NOMO-1 treated with dmso at 0.1 percent for 144 hours (cell line): Measurements from ENCODE around the gene ETF1.

Experiments
- DNase-seq: peaks from one replicate; lab custom pipeline; 2025; ENCODE audit not compliant: unreplicated experiment; lab: John Stamatoyannopoulos, UW

The ETF1 gene

DNA sequence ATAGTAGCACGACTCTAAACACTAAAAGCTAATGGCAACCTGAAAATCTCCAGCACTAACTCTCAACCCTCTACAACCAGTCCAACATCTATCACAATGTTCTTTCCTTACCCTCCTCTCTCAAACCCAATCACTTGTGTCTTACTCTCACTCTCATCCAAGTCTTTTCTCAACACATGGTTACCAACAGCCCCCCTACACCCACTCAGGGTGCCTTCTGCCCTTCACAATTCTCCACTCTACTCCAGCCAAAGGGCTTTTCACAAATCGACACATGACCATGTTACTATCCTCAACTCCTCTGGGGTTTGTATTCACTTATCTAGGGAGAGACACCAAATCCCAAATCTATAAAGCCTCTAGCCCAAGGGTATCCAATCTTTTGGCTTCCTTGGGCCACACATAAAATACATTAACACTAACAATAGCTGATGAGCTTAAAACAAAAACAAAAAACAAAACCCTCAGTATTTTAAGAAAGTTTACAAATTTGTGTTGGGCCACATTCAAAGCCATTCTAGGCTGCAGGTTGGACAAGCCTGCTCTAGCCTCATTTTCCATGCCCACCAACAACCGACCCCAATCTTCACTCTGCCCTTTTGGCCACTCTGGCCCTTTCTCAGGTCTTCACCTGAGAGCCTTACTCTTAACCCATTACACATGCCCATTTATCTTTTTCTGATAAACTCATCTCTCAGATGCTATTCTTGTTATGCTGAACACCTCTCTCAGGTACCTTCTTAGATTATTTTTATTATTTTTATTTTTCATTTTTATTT lies 20.5 kb upstream of the ETF1 start:
- DNase-seq, result no peak

DNA sequence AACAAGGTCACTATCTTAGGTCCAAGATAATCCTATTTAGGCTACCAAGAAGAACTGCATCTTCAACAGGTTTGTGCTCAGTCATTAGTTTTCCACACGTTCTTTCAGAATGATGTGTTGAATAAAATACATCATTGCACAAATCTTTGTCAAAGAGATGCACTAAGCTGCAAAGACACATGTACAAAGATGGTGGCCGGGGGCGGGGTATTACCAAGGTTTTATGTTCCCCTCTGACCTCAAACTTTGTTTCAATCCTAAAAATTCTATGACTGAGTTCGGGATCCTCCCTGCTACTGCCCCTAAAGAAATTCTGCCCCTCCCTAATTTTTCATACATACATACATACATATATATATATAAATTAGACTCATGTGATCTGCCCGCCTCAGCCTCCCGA lies 17.9 kb upstream of the ETF1 start:
- no peak for DNase-seq

DNA sequence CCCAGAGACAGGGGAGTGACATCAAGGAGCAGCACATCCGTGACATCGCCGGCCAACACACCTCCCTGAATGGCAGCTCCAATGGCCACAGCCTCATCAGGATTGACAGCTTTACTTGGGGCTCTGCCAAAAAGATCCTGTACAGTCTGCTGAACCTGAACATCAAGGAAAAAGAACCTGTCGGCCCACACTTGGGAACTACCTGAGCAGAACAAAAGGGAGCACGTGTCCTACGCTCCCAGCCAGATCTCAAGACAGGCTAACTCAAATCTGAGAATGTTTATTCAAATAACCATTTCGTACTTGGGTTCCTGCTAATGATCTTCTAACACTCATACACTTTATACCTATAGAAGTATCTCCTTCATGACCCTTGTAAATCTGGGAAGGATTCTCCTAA lies 16.9 kb upstream of the ETF1 start:
- DNase-seq, result no peak

DNA sequence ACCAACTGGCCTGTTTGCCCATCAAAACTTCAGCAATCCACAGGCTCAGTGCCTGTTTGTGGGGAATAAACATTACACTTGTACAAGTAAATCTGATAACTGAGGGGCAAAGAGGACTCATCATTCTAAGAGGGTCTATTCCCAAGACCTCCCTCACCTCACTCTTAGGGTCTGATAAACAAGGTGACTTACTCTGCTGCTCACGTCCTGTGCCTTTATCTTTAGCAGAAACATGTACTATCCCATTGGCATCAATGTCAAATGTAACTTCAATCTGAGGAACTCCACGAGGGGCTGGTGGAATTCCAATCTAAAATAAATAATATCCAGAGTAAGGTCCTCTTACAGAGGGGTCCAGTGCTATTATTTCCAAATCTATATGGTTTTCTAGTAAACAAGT lies 14.6 kb upstream of the ETF1 start:
- no peak for DNase-seq

DNA sequence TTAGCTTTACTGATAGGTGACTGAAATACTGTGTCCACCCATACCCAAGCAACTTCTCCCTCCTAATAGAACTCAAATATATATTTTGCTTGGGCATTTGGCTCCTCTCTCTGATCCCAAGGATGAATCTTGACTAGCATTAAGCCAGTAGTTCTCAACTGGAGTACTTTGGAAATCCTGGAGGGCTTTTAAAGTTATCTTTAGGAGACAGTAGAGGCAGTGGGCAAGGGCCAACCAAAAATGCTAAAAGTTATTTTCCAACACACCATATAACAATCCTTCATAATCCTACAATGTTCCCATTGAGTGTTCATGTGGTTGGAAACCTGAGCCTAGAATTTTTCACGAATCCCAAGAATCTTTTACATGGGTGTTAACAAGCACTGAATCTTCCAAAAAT lies 11.1 kb upstream of the ETF1 start:
- DNase-seq, result no peak

DNA sequence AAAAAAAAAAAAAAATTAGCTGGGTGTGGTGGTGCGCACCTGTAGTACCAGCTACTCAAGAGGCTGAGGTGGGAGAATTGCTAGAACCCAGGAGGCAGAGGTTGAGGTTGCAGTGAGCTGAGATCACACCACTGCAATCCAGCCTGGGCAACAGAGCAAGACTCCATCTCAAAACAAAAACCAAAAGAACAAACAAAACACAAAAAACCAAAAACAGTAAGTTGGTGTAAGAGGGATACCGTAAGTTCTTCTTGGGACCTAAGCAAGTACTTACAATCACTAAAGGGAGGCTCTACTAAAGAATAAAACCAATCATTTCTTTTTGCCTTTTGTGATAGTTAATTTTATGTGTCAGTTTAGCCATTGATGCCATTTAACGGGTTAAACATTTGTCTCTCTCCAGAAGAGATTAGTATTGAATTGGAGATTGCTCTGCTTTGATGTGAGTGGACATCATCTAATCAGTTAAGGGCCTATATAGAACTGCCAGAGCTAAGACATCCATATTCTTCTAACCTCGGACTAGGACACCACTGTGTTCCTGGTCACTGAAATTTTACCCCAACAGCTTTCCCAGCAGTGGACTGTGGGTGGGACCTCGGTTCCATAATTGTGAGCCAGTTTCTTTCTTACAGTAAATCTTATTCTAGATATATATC lies 10.5 kb upstream of the ETF1 start:
- DNase-seq, result no peak

DNA sequence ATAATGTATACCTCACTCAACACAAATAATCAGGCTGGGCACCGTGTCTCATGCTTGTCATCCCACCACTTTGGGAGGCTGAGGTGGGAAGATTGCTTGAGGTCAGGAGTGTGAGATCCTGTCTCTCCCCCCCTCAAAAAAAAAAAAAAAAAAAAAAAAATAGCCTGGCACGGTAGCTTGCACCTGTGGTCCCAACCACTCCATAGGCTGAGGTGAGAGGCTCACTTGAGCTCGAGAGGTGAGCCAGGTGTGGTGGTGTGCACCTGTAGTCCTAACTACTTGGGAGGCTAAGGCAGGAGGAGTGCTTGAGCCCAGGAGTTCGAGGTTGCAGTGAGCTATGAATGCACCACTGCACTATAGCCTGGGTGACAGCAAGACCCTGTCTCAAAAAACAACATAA lies 9.6 kb upstream of the ETF1 start:
- DNase-seq, result no peak

DNA sequence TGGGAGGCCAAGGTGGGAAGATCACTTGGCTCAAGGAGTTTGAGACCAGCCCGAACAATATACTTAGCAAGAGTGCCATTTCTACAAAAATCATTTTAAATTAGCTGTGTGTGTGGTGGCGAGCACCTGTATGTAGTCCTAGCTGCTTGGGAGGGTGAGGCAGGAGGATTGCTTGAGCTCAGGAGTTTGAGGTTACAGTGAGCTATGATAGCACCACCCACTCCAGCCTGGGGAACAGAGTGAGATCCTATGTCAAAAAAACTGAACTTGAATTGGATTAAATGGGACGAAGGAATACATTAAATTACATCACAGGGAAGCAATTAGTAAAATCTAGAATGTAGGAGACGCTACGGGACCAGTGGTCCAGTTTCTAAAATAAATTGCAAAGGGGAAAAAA lies 6.4 kb upstream of the ETF1 start:
- no peak for DNase-seq

DNA sequence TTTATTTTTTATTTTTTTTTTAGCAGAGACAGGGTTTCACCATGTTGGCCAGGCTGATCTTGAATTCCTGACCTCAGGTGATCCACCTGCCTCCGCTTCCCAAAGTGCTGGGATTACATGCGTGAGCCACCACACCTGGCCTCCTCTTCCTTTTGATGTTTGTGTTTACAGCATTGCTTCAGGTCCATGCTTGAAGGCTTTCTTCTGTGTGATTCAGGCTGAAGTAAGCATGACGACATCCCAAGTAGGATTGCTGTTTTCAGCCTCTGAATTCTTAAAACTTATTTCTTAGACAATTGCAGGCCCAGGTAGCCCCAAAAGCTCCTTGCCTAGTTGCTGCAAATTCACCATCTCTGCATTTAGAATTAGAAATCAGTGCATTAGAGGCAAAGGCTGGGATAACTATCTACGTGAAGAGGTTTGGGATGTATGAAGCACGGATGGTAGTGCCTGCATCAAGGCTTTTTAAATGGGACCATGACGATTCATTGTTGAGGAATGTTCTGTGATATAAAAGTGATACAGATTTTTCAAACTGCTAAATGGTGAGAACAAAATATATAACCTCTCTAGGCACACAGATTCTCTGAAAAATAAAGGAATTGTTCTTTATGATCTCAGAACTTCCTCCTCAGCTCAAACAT lies 3.0 kb upstream of the ETF1 start:
- no peak for DNase-seq

DNA sequence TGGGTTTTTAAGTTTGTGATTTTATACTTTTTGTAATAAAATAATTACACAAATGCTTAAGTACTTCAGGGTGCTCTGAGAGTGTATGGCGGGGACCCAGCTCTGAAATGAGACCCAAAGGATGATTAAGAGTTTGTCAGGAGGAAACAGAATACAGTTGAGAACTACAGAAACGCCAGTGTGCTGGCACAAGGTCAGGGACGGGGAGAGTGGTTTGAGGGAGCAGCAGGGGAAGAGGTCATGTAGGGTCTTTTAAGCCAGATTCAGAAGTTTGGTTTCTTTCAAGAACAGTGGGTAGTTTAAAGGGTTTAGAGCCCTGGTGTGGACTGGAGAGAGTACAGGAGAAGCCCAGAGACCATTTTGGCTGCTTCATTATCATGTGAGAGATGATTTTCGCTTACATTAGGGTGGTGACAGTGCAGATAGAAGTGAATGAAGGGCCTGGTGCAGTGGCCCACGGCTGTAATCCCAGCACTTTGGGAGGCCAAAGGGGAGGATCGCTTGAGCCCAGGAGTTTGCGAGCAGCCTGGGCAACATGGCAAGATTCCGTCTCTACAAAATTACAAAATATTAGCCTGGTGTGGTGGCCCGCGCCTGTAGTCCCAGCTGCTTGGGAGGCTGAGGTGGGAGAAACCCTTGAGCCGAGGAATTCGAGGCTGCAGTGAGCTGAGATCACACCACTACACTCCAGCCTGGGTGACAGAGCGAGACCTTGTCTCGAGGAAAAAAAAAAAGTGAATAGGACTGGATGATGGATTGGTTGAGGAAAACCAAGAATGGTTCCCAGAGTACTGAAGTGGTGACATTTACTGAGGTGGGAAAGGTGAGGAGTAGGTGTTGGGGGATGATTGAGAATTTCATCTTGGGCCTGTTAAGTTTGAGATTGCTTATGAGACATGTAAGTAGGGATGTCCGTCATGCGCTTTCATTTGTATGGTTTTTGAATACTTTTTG lies 1.4 kb upstream of the ETF1 start:
- DNase-seq, result no peak

DNA sequence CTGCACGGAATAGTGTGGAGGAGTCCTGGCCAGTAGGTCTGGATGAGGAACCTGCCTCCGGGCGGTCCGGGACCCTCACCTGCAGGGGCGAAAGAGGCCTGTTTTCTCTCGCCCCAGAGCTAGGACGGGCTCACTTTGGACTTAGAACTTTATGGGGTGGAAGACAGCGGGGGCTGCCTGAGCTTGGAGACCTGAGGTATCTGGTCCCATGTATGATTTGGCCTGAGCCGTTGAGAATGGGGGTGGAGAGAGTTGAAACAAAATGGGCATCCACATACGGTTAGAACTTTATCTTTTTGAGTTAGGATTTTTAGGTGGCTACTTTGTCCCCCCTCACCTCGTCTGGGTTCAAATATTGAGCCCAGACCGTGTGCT lies 681 bp upstream of the ETF1 start:
- DNase-seq, result peak; percentile 66

DNA sequence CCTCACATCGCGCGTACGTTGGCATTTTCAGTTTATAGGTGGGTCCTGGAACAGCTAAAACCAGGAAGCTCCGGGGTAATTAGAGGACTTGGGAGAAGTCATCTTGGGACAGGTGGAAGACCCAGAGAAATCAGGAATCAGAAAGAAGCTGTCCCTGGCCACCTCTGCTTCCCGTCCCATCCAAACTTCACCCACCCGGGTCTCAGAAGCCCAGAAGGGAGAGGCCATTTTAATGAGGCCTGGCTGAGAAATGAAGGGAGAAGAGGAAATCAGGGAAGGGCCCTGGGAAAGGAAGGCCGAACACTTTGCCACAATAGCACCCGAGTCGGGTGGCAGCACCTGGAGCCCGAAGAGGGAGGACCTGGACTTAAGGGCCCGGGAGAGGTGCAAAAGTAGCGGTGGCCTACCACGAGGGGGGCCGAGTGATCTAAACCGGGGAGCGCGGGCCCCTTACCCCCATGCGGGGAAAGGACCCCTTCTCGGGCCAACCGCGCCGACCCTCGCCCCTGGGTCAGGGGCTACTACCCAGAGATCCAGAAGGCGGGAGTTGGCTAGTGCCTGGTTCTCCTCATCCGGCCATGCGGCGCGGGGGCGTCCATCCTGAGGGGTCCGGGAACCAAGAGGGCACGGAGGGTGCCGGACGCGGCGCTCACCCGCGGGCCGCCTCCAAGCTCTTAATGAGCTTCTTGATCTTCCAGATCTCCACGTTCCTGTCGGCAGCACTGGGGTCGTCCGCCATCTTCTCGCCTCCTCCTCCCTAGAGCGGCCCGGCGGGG lies 668 bp downstream of the ETF1 start:
- DNase-seq, result no peak

DNA sequence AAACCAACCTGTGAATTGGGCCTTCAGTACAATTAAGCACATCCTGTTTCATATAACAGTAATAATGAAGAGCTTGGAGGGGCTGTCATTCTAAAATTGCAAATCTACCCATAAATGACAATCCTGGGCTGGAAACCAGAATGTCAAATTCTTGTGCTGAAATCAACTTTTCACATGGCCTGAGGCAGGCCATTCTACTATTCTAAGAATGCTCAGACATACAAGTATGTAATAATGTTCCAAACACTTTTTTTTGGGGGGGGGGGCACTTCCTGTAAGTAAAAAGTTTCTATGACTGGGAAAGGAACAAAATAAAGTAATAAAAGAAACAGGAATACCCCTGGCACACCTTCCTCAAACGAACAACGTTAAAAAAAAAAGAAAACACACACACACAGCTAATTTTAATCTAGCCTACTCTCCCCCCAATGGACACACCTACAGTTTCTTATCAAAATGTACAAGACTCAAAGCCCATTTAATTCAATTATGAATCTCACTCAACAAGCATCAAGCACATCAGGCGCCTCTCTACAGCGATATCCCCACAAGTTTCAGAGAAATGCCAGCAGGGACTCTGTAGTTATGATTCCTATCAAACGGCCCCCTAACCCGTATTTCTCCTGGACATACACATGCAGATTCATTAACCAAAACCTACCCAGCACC lies 1.4 kb downstream of the ETF1 start:
- no peak for DNase-seq

DNA sequence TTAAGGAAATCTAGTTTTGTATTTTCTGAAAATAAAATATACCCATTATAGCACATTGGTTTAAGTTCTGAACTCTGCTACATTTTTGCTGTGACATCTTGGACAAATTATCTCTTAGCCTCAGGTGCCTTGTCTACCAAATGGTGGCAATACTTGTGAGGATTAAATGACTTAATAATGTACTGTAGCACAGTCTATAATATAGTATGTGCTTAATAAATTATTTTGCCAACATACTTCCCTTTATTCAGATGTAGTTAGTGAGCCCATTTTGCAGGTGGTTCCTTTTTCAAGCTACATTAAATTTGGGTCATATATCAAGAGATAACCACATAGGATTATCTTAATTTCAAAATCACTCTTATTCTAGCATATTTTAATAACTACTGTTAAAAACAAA lies 3.2 kb downstream of the ETF1 start:
- no peak for DNase-seq

DNA sequence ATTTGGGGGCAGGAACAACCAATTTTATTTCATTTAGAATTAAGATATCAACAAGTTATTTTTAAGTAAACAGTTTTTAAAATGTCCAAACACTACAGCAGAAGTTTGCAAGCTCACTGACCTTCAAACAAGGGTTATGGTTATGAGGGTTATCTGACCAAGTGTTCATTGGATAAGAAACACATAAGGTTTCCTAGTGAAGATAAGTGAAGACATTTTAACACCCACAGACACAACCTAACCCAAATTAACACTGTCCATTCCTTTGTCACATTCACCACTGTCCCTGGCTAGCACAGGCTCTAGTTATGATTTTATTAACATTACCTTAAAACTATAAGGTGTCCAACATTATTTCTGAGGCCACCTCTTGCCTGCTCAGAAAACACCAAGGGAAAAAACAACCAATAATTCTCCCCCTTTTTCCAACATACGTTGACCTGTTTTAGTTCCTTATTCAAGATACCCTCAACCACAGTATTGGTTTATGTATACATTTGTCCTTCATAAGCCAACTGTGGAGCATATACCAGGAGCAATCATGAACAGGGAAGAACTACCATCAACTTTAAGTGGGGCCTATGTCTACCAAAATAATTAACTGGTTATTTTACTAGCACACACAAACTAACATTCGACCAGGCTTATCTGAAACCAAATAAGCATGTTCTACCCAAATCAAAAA lies 4.0 kb downstream of the ETF1 start:
- DNase-seq, result no peak

DNA sequence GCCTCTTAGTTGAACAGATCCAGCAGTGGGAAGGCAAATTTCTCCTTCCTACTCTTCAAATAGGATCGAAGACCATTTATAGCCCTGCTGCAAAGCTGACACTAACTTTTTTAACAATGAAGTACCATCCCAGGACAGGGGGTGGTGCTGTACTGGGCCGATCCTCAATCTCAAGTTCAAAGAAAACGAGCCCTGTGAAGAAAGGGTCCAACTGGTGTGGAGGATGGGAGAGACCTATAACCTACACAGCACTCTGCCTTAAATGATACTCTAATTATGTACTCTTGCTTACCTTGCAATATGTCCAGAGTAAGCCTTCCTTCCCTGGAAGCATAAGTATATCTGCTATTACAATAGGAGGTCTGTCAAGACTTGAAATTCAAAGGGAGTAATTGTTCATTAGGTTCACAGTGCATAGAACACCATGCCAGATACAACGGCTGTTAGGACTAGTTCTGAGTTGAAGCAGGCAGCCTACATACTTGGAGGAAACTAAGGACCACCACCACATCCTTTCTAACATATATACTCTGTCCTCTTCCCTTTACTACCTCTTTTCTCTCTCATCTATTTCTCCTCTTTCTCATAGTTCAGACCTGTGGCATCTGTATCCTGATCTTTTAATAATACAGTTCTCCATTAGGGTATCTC lies 6.2 kb downstream of the ETF1 start:
- no peak for DNase-seq

DNA sequence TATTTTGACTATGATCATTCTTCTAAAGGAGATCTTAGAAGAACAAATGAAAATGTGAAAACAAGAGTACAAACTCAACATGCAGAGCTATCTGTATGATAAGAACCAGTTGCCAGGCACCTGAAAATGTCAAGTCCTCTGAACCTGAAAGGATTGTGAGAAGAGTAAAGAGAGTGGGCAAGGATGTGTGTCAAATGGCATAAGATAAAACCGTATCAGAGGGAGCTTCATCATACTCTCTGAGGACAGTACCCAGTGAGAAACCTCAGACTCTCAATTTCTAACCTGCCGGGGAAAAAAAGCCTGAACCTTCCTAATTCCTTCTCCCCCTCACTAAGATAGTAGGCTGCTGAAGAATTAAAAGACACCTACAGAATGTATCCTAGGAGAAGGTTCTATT lies 6.8 kb downstream of the ETF1 start:
- no peak for DNase-seq

DNA sequence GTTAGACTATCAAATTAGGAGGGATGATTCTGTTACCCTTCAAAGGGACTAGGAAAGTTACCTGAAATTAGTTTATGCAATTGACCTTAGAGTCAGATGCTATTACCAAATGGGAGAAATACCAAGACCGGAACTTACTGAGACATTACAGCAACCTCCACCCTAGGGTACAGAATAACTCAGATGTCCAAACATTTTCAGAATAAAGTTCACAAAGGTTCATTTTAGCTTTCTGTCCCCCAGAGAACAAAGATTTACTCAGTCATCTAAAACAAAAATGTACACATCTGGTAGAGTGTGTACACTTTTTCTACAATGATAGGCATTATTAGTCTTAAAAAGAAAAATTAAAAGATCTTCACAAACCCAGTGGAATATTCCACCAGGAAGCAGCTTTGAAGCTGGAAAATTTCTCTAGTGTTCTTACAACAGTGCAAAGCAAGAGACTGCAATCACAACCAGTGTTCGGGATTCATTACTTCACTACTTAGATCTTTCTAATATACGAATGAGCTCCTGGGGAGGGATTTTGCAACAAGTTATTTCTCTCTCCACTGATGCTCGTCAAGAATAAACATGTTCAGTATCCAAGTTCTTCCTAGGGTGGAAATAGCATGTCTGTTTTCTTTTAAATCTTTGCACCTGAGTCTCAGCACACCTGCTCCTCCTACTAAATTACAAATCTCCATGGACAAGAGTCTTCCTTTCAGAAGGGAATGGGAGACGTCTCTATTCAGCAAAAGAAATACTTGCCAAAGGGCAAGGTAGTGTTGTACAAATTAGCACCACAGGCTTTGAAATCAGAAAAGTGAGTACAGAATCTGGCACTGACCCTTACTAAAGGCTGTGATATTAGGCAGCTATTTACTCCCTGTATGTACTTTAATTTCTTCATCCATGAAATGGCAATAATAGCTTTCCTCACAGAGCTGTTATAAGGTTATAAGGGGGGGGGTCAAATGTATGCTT lies 8.8 kb downstream of the ETF1 start:
- no peak for DNase-seq
